CD4-positive, alpha-beta memory T cell (primary cell): ENCODE measurements around the gene CAMTA2. TPM values are rescaled to one million over a fixed set of nuclear protein-coding genes. Genes with fewer than 3 reads are reported as not detected.

Experiments
- CTCF ChIA-PET: fragments of 350-600 bp; sonication (Branson Sonifier 250); formaldehyde crosslinking; loops from one replicate; lab custom pipeline; 2021; ENCODE audit warnings: inconsistent platforms; ENCODE audit not compliant: partially characterized antibody; lab: Charles Lee
- POLR2A ChIA-PET: fragments of 350-600 bp; sonication (Branson Sonifier 250); formaldehyde crosslinking; loops from one replicate; lab custom pipeline; 2021; ENCODE audit not compliant: partially characterized antibody; lab: Charles Lee
- DNase-seq, 5 donors: peaks; one replicate each; pipeline versions ENCODE4 v3.0.0 to v3.0.0-alpha.2; 2020 to 2022; ENCODE audit warnings: mixed read lengths in 1 of 5
- H3K27ac ChIP-seq: one replicate; pipeline ENCODE4 v1.7.0; 2013; ENCODE audit warnings: low read depth, low read length
- H3K27me3 ChIP-seq: 2 replicates; pipeline ENCODE4 v1.7.0; 2013; ENCODE audit warnings: mild to moderate bottlenecking, low read length, moderate library complexity; ENCODE audit not compliant: insufficient read depth
- H3K36me3 ChIP-seq: 2 replicates; pipeline ENCODE4 v1.7.0; 2013; ENCODE audit warnings: mild to moderate bottlenecking, low read length, moderate library complexity; ENCODE audit not compliant: insufficient read depth
- H3K4me1 ChIP-seq: 2 replicates; pipeline ENCODE4 v1.7.0; 2013; ENCODE audit warnings: mild to moderate bottlenecking, low read length, moderate library complexity; ENCODE audit not compliant: insufficient read depth
- H3K4me3 ChIP-seq, 2 donors: one replicate each; pipeline ENCODE4 v1.7.0; 2013; ENCODE audit warnings: low read length in 2 of 2, mild to moderate bottlenecking in 1 of 2
- H3K9me3 ChIP-seq, 2 donors: one replicate each; pipeline ENCODE4 v1.7.0; 2013; ENCODE audit warnings: low read length in 2 of 2, control low read depth in 1 of 2; ENCODE audit not compliant: control insufficient read depth in 1 of 2
- H3K27ac Mint-ChIP-seq, 7 donors: one replicate each; pipeline ENCODE4 v1.8.0; 2020 to 2021; ENCODE audit warnings: mixed read lengths in 7 of 7, mild to moderate bottlenecking in 6 of 7, inconsistent platforms in 3 of 7, moderate library complexity in 3 of 7
- H3K27me3 Mint-ChIP-seq, 2 donors: one replicate each; pipeline ENCODE4 v1.8.0; 2020 to 2021; ENCODE audit warnings: mixed read lengths in 2 of 2
- H3K36me3 Mint-ChIP-seq, 2 donors: one replicate each; pipeline ENCODE4 v1.8.0; 2020 to 2021; ENCODE audit warnings: mixed read lengths in 2 of 2, inconsistent platforms in 1 of 2, mild to moderate bottlenecking in 1 of 2
- H3K4me1 Mint-ChIP-seq, 4 donors: one replicate each; pipeline ENCODE4 v1.8.0; 2020 to 2021; ENCODE audit warnings: mixed read lengths in 4 of 4, mild to moderate bottlenecking in 1 of 4
- H3K4me3 Mint-ChIP-seq, 8 donors: one replicate each; pipeline ENCODE4 v1.8.0; 2020 to 2021; ENCODE audit warnings: mixed read lengths in 8 of 8, mild to moderate bottlenecking in 7 of 8, moderate library complexity in 6 of 8, inconsistent platforms in 3 of 8
- H3K9me3 Mint-ChIP-seq, 8 donors: one replicate each; pipeline ENCODE4 v1.8.0; 2020 to 2021; ENCODE audit warnings: mixed read lengths in 8 of 8, mild to moderate bottlenecking in 5 of 8, inconsistent platforms in 3 of 8, moderate library complexity in 1 of 8
- intact Hi-C: fragments of 100-400 bp; cut with micrococcal nuclease; formaldehyde crosslinking; loops from one replicate; pipeline ENCODE4 v1.15.1; 2023
- polyA plus RNA-seq, 2 donors: library from polyadenylated mRNA; unstranded; fragments of 300-500 nt; fragmentation: Illumina TruSeq; gene quantifications; one replicate each; pipeline ENCODE4 v1.2.3, GENCODE V29; 2021
- total RNA-seq, 2 experiments: library from RNA; stranded (reverse); gene quantifications; one replicate each; pipeline ENCODE4 v1.2.3, GENCODE V29; 2021

The CAMTA2 gene
- total and polyA plus RNA-seq, 4 experiments from 2014 or later, result 4.6 to 84.8 (median 44.2) TPM

GRCh38 chr17:5023588-5024147 lies 36.2 kb upstream of the CAMTA2 start:
- POLR2A ChIA-PET, result interaction anchor here (1.4 kb wide), 1 partner anchor 39 kb away, joined by 3 read pairs; no protein-coding TSS in a partner anchor
- peaks cover 6% of the 10 kb centered on the region for H3K36me3 ChIP-seq
- CTCF ChIA-PET, result interaction anchor here (1.5 kb wide), 1 partner anchor 38 kb away, joined by 4 read pairs; no protein-coding TSS in a partner anchor

GRCh38 chr17:5022171-5022711 lies 34.8 kb upstream of the CAMTA2 start:
- Mint-ChIP-seq H3K4me3 (no peak overlapping the region), H3K27ac (no peak overlapping the region), H3K27me3 (no peaks in the 10 kb centered on the region), H3K36me3 (peaks cover 29 to 39% of the 10 kb centered on the region in 2 donors), H3K9me3 (no peaks in the 10 kb centered on the region), H3K4me1 (peaks cover 0 to 4% (median 1%) of the 10 kb centered on the region in 4 donors)
- ChIA-PET CTCF (interaction anchor here (0.6 to 1.5 kb wide), 4 partner anchors 25 to 42 kb away, joined by 3 to 4 read pairs (median 4); no protein-coding TSS in a partner anchor), POLR2A (interaction anchor here (1.4 kb wide), 1 partner anchor 40 kb away, joined by 3 read pairs; no protein-coding TSS in a partner anchor)
- Histone ChIP-seq H3K4me3 (no peak overlapping the region), H3K27me3 (no peaks in the 10 kb centered on the region), H3K4me1 (no peaks in the 10 kb centered on the region), H3K27ac (no peak overlapping the region), H3K9me3 (no peaks in the 10 kb centered on the region), H3K36me3 (peaks cover 6% of the 10 kb centered on the region)
- DNase-seq, result no peak
- intact Hi-C loops, result no loop called here

More at GRCh38 chr17:5023588-5024147, 36.2 kb upstream of the CAMTA2 start:
- Histone ChIP-seq H3K27ac (no peak overlapping the region), H3K27me3 (no peaks in the 10 kb centered on the region), H3K9me3 (no peaks in the 10 kb centered on the region), H3K4me1 (no peaks in the 10 kb centered on the region), H3K4me3 (no peak overlapping the region)
- H3K27ac Mint-ChIP-seq, result peak overlapping the region in 1 of 7 donors; percentile 22
- peaks cover 0 to 5% (median 1%) of the 10 kb centered on the region in 4 donors for H3K4me1 Mint-ChIP-seq
- H3K4me3 Mint-ChIP-seq, result no peak overlapping the region
- intact Hi-C loops, result no loop called here
- H3K27me3 Mint-ChIP-seq, result no peaks in the 10 kb centered on the region
- DNase-seq, result no peak
- H3K36me3 Mint-ChIP-seq, result peaks cover 28 to 37% of the 10 kb centered on the region in 2 donors
- H3K9me3 Mint-ChIP-seq, result no peaks in the 10 kb centered on the region

GRCh38 chr17:5020502-5021023 lies 33.1 kb upstream of the CAMTA2 start:
- Mint-ChIP-seq H3K27ac (peak overlapping the region in 2 of 7 donors; percentile 60 to 89), H3K4me1 (peaks cover 0 to 4% (median under 1%) of the 10 kb centered on the region in 4 donors), H3K36me3 (peaks cover 32 to 45% of the 10 kb centered on the region in 2 donors), H3K27me3 (no peaks in the 10 kb centered on the region), H3K9me3 (no peaks in the 10 kb centered on the region), H3K4me3 (no peak overlapping the region)
- Histone ChIP-seq H3K4me1 (no peaks in the 10 kb centered on the region), H3K36me3 (peaks cover 9% of the 10 kb centered on the region), H3K27me3 (no peaks in the 10 kb centered on the region), H3K27ac (no peak overlapping the region), H3K9me3 (no peaks in the 10 kb centered on the region), H3K4me3 (no peak overlapping the region)
- POLR2A ChIA-PET, result no interaction called here
- no peak for DNase-seq
- intact Hi-C loops, result no loop called here
- CTCF ChIA-PET, result interaction anchor here (0.6 to 1.9 kb wide), 3 partner anchors 10 to 997 kb away, joined by 3 to 5 read pairs (median 5); no protein-coding TSS in a partner anchor

- no peak overlapping the region for H3K4me3 Mint-ChIP-seq
- Histone ChIP-seq H3K27me3 (no peaks in the 10 kb centered on the region), H3K9me3 (no peaks in the 10 kb centered on the region), H3K27ac (no peak overlapping the region), H3K4me3 (no peak overlapping the region), H3K36me3 (peaks cover 15% of the 10 kb centered on the region), H3K4me1 (no peaks in the 10 kb centered on the region)
- H3K36me3 Mint-ChIP-seq, result peaks cover 32 to 46% of the 10 kb centered on the region in 2 donors
- intact Hi-C loops, result loop anchor here (1.0 kb wide), 1 partner anchor 39 kb away; no protein-coding TSS in a partner anchor
- peak overlapping the region in 6 of 7 donors; percentile 30 to 84 (median 64) for H3K27ac Mint-ChIP-seq
- no peaks in the 10 kb centered on the region for H3K9me3 Mint-ChIP-seq
- POLR2A ChIA-PET, result interaction anchor here (1.0 kb wide), 1 partner anchor 49 kb away, joined by 3 read pairs; no protein-coding TSS in a partner anchor
- CTCF ChIA-PET, result interaction anchor here (0.9 to 1.9 kb wide), 3 partner anchors 9 to 42 kb away, joined by 4 to 5 read pairs (median 5); no protein-coding TSS in a partner anchor
- H3K27me3 Mint-ChIP-seq, result no peaks in the 10 kb centered on the region
- peaks cover 0 to 4% (median under 1%) of the 10 kb centered on the region in 4 donors for H3K4me1 Mint-ChIP-seq
- DNase-seq, result peak in 4 of 5 donors; percentile 21 to 27 (median 23)
Observed at GRCh38 chr17:5019475-5019956, 32.0 kb upstream of the CAMTA2 start.

- Histone ChIP-seq H3K9me3 (no peaks in the 10 kb centered on the region), H3K27ac (no peak overlapping the region), H3K36me3 (peaks cover 13% of the 10 kb centered on the region), H3K27me3 (no peaks in the 10 kb centered on the region), H3K4me1 (no peaks in the 10 kb centered on the region), H3K4me3 (no peak overlapping the region)
- no peak for DNase-seq
- H3K27ac Mint-ChIP-seq, result peak overlapping the region in 1 of 7 donors; percentile 85
- H3K4me1 Mint-ChIP-seq, result peaks cover 0 to 5% (median under 1%) of the 10 kb centered on the region in 4 donors
- H3K9me3 Mint-ChIP-seq, result no peaks in the 10 kb centered on the region
- H3K27me3 Mint-ChIP-seq, result no peaks in the 10 kb centered on the region
- H3K4me3 Mint-ChIP-seq, result no peak overlapping the region
- ChIA-PET CTCF (interaction anchor here (0.8 to 1.1 kb wide), 2 partner anchors 16 to 105 kb away, joined by 3 read pairs; no protein-coding TSS in a partner anchor), POLR2A (interaction anchor here (1.3 kb wide), 1 partner anchor 17 kb away, joined by 3 read pairs; the partner anchor contains the start of genes INCA1 and KIF1C)
- peaks cover 15 to 31% of the 10 kb centered on the region in 2 donors for H3K36me3 Mint-ChIP-seq
- intact Hi-C loops, result no loop called here
Observed at GRCh38 chr17:5014357-5014756, 26.9 kb upstream of the CAMTA2 start.

- ChIA-PET POLR2A (no interaction called here), CTCF (no interaction called here)
- Histone ChIP-seq H3K9me3 (no peaks in the 10 kb centered on the region), H3K27me3 (no peaks in the 10 kb centered on the region), H3K4me1 (no peaks in the 10 kb centered on the region), H3K4me3 (no peak overlapping the region), H3K27ac (no peak overlapping the region), H3K36me3 (peaks cover 12% of the 10 kb centered on the region)
- H3K4me3 Mint-ChIP-seq, result no peak overlapping the region
- peaks cover 0 to 2% (median 0%) of the 10 kb centered on the region in 8 donors for H3K9me3 Mint-ChIP-seq
- no peaks in the 10 kb centered on the region for H3K27me3 Mint-ChIP-seq
- no peak for DNase-seq
- H3K36me3 Mint-ChIP-seq, result peaks cover 20 to 41% of the 10 kb centered on the region in 2 donors
- H3K27ac Mint-ChIP-seq, result peak overlapping the region in 3 of 7 donors; percentile 20 to 68 (median 50)
- peaks cover 0 to 3% (median 0%) of the 10 kb centered on the region in 4 donors for H3K4me1 Mint-ChIP-seq
- intact Hi-C loops, result no loop called here
Observed at GRCh38 chr17:5011928-5012327, 24.5 kb upstream of the CAMTA2 start.
